RKO (cell line): ENCODE data around the gene GIN1.

Source experiments
- DNase-seq: peaks from one replicate; pipeline ENCODE4 v3.0.0-alpha.2; 2016; ENCODE audit warnings: low spot score

Gene GIN1

GRCh38 chr5:103036601-103037000, 83.3 kb downstream of the GIN1 start:
- DNase-seq = no peak
